ENCODE results near the gene CDK5RAP1.

CDK5RAP1 gene

DNA sequence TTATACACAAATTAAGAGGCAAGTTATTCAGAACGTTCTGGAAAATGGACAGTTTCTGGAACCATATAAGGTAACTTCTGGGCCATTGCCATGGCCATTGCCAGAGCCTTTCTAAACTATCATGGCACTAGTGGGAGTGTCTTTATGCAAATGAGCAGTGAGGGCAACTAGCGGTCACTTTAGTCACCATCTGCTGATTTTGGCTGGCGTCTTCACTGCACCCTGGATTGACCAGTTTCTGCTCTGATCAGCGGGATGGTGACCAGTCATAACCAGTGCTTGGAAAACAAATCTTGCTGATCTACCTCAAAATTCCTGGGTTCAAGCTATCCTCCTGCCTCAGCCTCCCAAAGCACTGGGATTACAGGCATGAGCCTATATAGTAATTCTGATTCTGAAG is 49.5 kb upstream of the CDK5RAP1 start:
- TF ChIP-seq, protein P1, sequence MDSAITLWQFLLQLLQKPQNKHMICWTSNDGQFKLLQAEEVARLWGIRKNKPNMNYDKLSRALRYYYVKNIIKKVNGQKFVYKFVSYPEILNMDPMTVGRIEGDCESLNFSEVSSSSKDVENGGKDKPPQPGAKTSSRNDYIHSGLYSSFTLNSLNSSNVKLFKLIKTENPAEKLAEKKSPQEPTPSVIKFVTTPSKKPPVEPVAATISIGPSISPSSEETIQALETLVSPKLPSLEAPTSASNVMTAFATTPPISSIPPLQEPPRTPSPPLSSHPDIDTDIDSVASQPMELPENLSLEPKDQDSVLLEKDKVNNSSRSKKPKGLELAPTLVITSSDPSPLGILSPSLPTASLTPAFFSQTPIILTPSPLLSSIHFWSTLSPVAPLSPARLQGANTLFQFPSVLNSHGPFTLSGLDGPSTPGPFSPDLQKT (IDR thresholded peaks at IDR 0.05; ENCODE audit: borderline replicate concordance, low read depth, low read length): no peak
- TF ChIP-seq ZNF24 (tag by site-specific recombination; IDR thresholded peaks at IDR 0.05) (no peak), RBAK (tag by site-specific recombination; IDR thresholded peaks at IDR 0.05) (no peak), GLI4 (tag by site-specific recombination; IDR thresholded peaks at IDR 0.05) (no peak), ZNF473 (tag by site-specific recombination; IDR thresholded peaks at IDR 0.05) (no peak), KLF7 (tag by site-specific recombination; IDR thresholded peaks at IDR 0.05; ENCODE audit: borderline replicate concordance) (no peak), ZNF155 (tag by site-specific recombination; IDR thresholded peaks at IDR 0.05) (no peak), KLF16 (tag by site-specific recombination; IDR thresholded peaks at IDR 0.05) (no peak), ZNF701 (tag by site-specific recombination; IDR thresholded peaks at IDR 0.05) (no peak), ZNF596 (tag by site-specific recombination; IDR thresholded peaks at IDR 0.05) (no peak), ZNF311 (tag by site-specific recombination; IDR thresholded peaks at IDR 0.05; ENCODE audit: borderline replicate concordance) (no peak), ZNF660 (tag by site-specific recombination; IDR thresholded peaks at IDR 0.05) (no peak), ZBTB21 (tag by site-specific recombination; IDR thresholded peaks at IDR 0.05) (no peak), ZFP69B (tag by site-specific recombination; IDR thresholded peaks at IDR 0.05) (no peak), ZNF16 (tag by site-specific recombination; IDR thresholded peaks at IDR 0.05; ENCODE audit: low read depth) (no peak), ZNF529 (tag by site-specific recombination; IDR thresholded peaks at IDR 0.05; ENCODE audit: insufficient replicate concordance) (no peak), ZNF433 (tag by site-specific recombination; IDR thresholded peaks at IDR 0.05; ENCODE audit: low read depth) (no peak), ZNF366 (tag by site-specific recombination; conservative IDR thresholded peaks at IDR 0.05) (no peak)
- ChIA-PET CTCF (no interaction called here), POLR2A (no interaction called here)
- Histone ChIP-seq H3K9me3 (ENCODE audit: control insufficient read depth, insufficient read depth, low read depth, low read length) (no peaks in the 10 kb centered on the region), H3K27ac (ENCODE audit: extremely low read depth, low read depth, low read length) (no peak overlapping the region), H3K4me1 (ENCODE audit: control insufficient read depth, insufficient read depth, low read length) (no peaks in the 10 kb centered on the region), H3K4me3 (ENCODE audit: low read depth, low read length) (no peak overlapping the region), H3K36me3 (ENCODE audit: control insufficient read depth in 2 of 2, insufficient read depth in 1 of 2, low read length in 2 of 2) (no peaks in the 10 kb centered on the region)

DNA sequence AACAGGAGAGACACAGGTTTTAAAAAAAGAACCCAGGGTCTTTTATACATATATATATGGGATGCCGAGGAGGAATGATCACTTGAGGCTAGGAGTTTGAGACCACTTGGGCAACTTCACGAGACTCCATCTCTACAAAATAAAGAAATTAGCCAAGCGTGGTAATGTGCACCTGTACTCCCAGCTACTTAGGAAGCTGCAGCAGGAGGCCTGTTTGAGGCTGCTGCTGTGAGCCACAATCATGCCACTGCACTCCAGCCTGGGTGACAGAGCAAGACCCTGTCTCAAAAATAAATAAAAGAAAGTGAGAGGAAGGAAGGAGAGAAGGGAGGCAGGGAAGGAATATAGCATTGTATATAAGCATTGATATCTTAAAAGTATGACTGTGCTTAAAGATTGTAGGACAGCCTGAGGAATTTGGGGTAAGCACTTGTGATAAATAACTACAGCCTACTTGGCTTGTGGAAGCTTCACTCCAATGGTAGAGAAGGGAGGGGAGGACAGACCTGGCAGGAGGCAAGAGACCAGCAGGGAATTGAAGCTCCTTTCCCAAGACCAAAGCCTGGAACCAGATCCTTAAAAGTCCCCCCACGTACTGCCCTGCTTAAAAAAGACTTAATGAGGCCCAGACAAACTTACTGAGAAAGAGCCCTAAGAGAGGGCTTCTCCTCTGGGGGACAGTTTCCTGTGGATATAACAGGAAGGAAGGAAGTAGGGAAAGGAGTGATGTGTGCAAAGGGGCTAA is 44.7 kb upstream of the CDK5RAP1 start:
- no peaks in the 10 kb centered on the region for H3K9me3 ChIP-seq (ENCODE audit: control insufficient read depth, insufficient read depth, low read depth, low read length)
- H3K27ac ChIP-seq (ENCODE audit: extremely low read depth, low read depth, low read length): no peak overlapping the region
- ChIA-PET POLR2A (no interaction called here), CTCF (interaction anchor here (0.6 to 1.2 kb wide), 2 partner anchors 28 to 241 kb away, joined by 3 read pairs; no protein-coding TSS in a partner anchor)
- TF ChIP-seq ZNF140 (tag by site-specific recombination; IDR thresholded peaks at IDR 0.05) (no peak), OSR2 (tag by site-specific recombination; IDR thresholded peaks at IDR 0.05) (peak; percentile 61)
- no peak overlapping the region for H3K4me3 ChIP-seq (ENCODE audit: low read depth, low read length)
- H3K4me1 ChIP-seq (ENCODE audit: control insufficient read depth, insufficient read depth, low read length): no peaks in the 10 kb centered on the region; the same call in 1 of the 2 replicates
- H3K36me3 ChIP-seq (ENCODE audit: control insufficient read depth in 2 of 2, insufficient read depth in 1 of 2, low read length in 2 of 2): no peaks in the 10 kb centered on the region

DNA sequence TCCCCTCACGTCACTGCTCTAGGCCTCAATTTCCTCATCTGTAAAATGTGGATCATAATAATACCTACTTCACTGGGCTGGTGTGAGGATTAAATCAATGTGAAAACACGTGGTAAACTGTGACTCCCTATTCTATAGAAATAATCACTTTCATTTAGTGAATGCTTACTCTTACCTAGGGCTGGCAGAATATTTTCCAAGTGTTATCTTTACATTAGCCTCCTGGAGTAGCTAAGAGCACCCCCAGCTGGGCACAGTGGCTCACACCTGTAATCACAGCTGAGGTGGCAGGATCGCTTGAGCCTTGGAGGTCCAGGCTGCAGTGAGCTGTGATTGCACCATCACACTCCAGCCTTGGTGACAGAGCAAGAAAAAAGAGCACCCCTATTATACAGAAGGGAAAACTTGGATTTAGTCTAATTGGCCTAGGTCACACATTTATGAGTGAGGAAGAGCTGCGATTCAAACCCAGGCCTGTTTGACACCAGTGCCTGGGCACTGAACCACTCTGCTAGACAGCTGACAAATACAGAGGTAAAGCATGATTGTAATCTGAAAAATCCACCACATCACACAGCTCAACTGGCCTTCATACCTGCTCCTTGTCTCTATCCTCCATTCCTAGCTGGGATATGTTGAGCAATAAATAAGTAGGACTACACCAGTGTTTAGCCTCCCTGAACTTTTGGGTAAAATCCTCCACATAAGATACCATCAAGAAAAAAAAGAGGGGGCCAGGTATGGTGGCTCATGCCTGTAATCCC is 43.7 kb upstream of the CDK5RAP1 start:
- no peaks in the 10 kb centered on the region for H3K9me3 ChIP-seq (ENCODE audit: control insufficient read depth, insufficient read depth, low read depth, low read length)
- H3K4me1 ChIP-seq (ENCODE audit: control insufficient read depth, insufficient read depth, low read length): no peaks in the 10 kb centered on the region; the same call in 1 of the 2 replicates
- CTCF ChIA-PET: interaction anchor here (0.6 to 1.2 kb wide), 5 partner anchors 11 to 684 kb away, joined by 3 to 6 read pairs (median 3); no protein-coding TSS in a partner anchor
- TF ChIP-seq ZEB2 (tag by site-specific recombination; IDR thresholded peaks at IDR 0.05) (0 out of 2 replicates have a peak, but pooled peaks have one; percentile 12), KLF16 (tag by site-specific recombination; IDR thresholded peaks at IDR 0.05) (no peak), ZNF140 (tag by site-specific recombination; IDR thresholded peaks at IDR 0.05) (no peak), ZIC2 (tag by site-specific recombination; IDR thresholded peaks at IDR 0.05) (peak; percentile 55), GLIS1 (tag by site-specific recombination; IDR thresholded peaks at IDR 0.05) (peak; percentile 87), ZNF155 (tag by site-specific recombination; IDR thresholded peaks at IDR 0.05) (no peak), ZNF654 (tag by site-specific recombination; IDR thresholded peaks at IDR 0.05; ENCODE audit: low read depth) (0 out of 2 replicates have a peak, but pooled peaks have one; percentile 2), PRDM1 (tag by site-specific recombination; IDR thresholded peaks at IDR 0.05) (peak; percentile 81), OSR2 (tag by site-specific recombination; IDR thresholded peaks at IDR 0.05) (peak; percentile 44)
- TF ChIP-seq, protein P2, sequence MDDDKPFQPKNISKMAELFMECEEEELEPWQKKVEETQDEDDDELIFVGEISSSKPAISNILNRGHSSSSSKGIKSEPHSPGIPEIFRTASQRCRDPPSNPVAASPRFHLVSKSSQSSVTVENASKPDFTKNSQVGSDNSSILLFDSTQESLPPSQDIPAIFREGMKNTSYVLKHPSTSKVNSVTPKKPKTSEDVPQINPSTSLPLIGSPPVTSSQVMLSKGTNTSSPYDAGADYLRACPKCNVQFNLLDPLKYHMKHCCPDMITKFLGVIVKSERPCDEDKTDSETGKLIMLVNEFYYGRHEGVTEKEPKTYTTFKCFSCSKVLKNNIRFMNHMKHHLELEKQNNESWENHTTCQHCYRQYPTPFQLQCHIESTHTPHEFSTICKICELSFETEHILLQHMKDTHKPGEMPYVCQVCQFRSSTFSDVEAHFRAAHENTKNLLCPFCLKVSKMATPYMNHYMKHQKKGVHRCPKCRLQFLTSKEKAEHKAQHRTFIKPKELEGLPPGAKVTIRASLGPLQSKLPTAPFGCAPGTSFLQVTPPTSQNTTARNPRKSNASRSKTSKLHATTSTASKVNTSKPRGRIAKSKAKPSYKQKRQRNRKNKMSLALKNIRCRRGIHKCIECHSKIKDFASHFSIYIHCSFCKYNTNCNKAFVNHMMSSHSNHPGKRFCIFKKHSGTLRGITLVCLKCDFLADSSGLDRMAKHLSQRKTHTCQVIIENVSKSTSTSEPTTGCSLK (tag by site-specific recombination; IDR thresholded peaks at IDR 0.05): no peak
- POLR2A ChIA-PET: interaction anchor here (0.6 to 0.7 kb wide), 2 partner anchors 8 to 39 kb away, joined by 3 to 10 read pairs; no protein-coding TSS in a partner anchor
- no peak overlapping the region for H3K27ac ChIP-seq (ENCODE audit: extremely low read depth, low read depth, low read length)
- H3K4me3 ChIP-seq (ENCODE audit: low read depth, low read length): no peak overlapping the region
- H3K36me3 ChIP-seq (ENCODE audit: control insufficient read depth in 2 of 2, insufficient read depth in 1 of 2, low read length in 2 of 2): no peaks in the 10 kb centered on the region
